Measurements from ENCODE around the gene KIAA0930.

DNA sequence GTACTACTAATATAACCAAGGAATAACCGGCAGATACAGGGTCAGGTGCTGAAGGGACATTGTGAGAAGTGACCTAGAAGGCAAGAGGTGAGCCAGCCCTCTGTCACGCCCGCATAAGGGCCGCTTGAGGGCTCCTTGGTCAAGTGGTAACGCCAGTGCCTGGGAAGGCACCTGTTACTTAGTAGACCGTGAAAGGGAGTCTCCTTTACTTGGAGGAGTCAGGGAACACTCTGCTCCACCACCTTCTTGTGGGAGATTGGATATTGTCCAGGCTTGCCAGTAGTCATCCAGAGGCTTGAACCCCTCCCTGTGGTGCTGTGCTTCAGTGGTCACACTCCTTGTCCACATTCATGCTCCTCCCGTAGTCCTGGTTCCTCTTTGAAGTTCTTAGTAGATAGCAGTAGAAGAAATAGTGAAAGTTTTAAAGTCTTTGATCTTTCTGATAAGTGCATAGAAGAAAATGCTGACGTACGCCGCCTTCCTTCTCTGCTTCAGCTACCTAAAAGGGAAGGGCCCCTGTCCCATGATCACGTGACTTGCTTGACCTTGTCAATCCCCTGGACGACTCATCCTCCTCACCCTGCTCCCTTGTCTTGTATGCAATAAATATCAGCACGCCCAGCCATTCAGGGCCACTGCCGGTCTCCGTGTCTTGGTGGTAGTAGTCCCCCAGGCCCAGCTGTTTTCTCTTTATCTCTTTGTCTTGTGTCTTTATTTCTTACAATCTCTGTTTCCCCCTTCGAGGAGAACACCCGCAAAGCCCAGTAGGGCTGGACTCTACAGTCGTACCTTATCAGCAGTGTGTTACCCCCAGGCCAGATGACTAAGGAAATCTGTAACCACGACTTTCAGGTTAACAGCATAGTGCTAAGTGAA lies 70.9 kb downstream of the KIAA0930 start:
- TF ChIP-seq, protein P1, sequence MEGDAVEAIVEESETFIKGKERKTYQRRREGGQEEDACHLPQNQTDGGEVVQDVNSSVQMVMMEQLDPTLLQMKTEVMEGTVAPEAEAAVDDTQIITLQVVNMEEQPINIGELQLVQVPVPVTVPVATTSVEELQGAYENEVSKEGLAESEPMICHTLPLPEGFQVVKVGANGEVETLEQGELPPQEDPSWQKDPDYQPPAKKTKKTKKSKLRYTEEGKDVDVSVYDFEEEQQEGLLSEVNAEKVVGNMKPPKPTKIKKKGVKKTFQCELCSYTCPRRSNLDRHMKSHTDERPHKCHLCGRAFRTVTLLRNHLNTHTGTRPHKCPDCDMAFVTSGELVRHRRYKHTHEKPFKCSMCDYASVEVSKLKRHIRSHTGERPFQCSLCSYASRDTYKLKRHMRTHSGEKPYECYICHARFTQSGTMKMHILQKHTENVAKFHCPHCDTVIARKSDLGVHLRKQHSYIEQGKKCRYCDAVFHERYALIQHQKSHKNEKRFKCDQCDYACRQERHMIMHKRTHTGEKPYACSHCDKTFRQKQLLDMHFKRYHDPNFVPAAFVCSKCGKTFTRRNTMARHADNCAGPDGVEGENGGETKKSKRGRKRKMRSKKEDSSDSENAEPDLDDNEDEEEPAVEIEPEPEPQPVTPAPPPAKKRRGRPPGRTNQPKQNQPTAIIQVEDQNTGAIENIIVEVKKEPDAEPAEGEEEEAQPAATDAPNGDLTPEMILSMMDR (IDR thresholded peaks at IDR 0.05), result no peak
- TF ChIP-seq POLR2A (IDR thresholded peaks at IDR 0.05) (no peak), POLR2AphosphoS5 (IDR thresholded peaks at IDR 0.05) (no peak), EP300 (IDR thresholded peaks at IDR 0.05; ENCODE audit: low read depth) (no peak)
